ENCODE results near the gene KRT79.

DNA sequence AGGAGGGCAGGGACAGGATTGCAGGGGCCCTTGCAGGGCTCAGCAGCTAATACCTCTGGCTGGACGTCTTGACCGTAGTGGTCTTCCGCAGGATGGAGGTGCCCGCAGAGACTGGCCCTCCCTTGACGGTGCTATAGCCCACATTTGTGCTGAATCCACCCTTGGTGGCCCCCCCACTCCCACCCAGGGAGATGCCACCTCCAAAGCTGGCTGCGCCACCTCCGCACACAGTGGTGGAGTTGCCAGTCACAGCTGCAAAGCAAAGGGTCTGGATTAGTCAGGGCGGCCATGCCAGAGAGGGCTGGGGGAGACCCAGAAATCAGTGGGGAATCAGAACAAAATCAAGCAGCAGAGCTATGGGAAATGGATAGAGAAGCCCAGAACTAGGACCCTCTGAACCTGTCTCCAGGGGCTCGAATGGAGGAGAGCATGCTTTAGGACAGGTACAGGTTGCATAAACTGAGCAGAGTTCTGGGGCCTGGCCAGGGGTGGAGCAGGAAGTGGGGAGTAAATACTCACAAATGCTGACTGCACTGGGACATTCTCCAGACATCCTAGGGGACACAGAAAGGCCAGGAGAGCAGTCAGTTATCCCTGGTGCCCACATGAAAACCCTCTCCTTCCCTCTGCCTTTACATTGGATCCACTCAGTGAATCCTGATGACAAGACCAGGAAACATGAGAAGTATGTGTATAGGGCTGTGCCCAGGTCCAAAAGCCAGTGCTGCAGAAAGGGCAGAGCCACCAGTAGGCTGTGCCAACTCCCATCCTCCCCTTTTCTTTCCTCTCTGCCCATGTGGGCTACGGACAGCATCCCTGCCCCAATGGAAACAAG is 12.1 kb downstream of the KRT79 start:
- TF ChIP-seq, protein P1, sequence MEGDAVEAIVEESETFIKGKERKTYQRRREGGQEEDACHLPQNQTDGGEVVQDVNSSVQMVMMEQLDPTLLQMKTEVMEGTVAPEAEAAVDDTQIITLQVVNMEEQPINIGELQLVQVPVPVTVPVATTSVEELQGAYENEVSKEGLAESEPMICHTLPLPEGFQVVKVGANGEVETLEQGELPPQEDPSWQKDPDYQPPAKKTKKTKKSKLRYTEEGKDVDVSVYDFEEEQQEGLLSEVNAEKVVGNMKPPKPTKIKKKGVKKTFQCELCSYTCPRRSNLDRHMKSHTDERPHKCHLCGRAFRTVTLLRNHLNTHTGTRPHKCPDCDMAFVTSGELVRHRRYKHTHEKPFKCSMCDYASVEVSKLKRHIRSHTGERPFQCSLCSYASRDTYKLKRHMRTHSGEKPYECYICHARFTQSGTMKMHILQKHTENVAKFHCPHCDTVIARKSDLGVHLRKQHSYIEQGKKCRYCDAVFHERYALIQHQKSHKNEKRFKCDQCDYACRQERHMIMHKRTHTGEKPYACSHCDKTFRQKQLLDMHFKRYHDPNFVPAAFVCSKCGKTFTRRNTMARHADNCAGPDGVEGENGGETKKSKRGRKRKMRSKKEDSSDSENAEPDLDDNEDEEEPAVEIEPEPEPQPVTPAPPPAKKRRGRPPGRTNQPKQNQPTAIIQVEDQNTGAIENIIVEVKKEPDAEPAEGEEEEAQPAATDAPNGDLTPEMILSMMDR (conservative IDR thresholded peaks at IDR 0.05 in 1 of 2, IDR thresholded peaks at IDR 0.05 in 1 of 2; ENCODE audit: extremely low read depth in 1 of 2, insufficient read depth in 1 of 2, low read depth in 1 of 2, low read length in 2 of 2), result no peak
- no peak for TF ChIP-seq EZH2 (IDR thresholded peaks at IDR 0.05; ENCODE audit: borderline replicate concordance, low read length)

Data from mammary epithelial cell (primary cell).